Astrocyte (in vitro differentiated cells and primary cell): Measurements from ENCODE around the gene SYPL2.

Source experiments
- CTCF ChIP-seq: IDR thresholded peaks from 2 replicates; pipeline ENCODE4 v1.5.1; 2011; ENCODE audit warnings: low read depth, mild to moderate bottlenecking, inconsistent platforms, low read length, moderate library complexity; ENCODE audit not compliant: insufficient read depth
- EZH2 ChIP-seq: IDR thresholded peaks from 2 replicates; pipeline ENCODE4 v1.6.1; 2012; ENCODE audit warnings: mild to moderate bottlenecking, low read length, inconsistent platforms; ENCODE audit not compliant: insufficient read depth

DNA sequence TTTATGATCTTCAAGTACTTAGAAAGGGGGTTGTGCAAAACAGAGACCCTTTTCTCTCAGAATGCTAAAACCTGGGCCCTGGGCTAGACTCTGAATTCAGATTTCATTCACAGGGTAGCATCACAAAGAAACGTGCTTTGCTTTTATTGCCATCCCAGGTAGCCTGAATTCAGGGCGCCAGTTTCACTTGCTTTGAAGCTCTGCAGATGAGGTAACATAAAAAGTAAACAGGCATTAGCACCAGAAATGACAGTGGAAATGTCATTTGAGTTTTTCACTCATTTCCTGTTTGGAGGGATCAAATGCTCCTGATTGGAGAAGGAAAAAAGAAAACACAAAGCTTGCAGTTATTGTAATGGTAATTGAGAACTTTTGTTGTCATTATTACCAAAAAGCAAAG lies 2.6 kb downstream of the SYPL2 start:
- TF ChIP-seq CTCF (no peak), EZH2 (no peak)
